ENCODE data around the gene IL20RA. TPM values are rescaled to one million over a fixed set of nuclear protein-coding genes. Genes with fewer than 3 reads are reported as not detected.

The IL20RA gene
- total and polyA plus RNA-seq, 4 donors: 0.17 to 0.65 (median 0.25) TPM; not detected in 1

- no peaks in the 10 kb centered on the region for H3K4me1 ChIP-seq (ENCODE audit: control insufficient read depth in 4 of 4, insufficient read depth in 4 of 4, low read length in 3 of 4)
- DNase-seq (ENCODE audit: low spot score): no peak
- peaks cover 0 to 3% (median 1%) of the 10 kb centered on the region in 4 donors for H3K9me3 ChIP-seq (ENCODE audit: control insufficient read depth in 4 of 4, low read length in 3 of 4)
- no peak overlapping the region for H3K9ac ChIP-seq (ENCODE audit: low read depth in 1 of 2, low read length in 2 of 2)
- H3K4me3 ChIP-seq (ENCODE audit: low read depth in 1 of 3, low read length in 3 of 3): no peak overlapping the region
- TF ChIP-seq JUND (IDR thresholded peaks at IDR 0.05) (no peak), MAX (IDR thresholded peaks at IDR 0.05) (no peak), ATF3 (IDR thresholded peaks at IDR 0.05) (no peak), CTCF (IDR thresholded peaks at IDR 0.05; ENCODE audit: low read depth, low read length, missing input control) (no peak), REST (IDR thresholded peaks at IDR 0.05) (no peak), YY1 (IDR thresholded peaks at IDR 0.05) (no peak), HNF4G (IDR thresholded peaks at IDR 0.05) (no peak), HNF4A (conservative IDR thresholded peaks at IDR 0.05) (no peak), SP1 (IDR thresholded peaks at IDR 0.05) (no peak), NR2F2 (IDR thresholded peaks at IDR 0.05) (no peak), FOXA1 (IDR thresholded peaks at IDR 0.05) (no peak), EGR1 (IDR thresholded peaks at IDR 0.05; ENCODE audit: low read depth in 2 of 2) (no peak)
- WGBS: 72% methylated on average over 2 of the region's 2 CpGs
- no peaks in the 10 kb centered on the region for H3K36me3 ChIP-seq (ENCODE audit: control insufficient read depth in 4 of 4, insufficient read depth in 3 of 4, low read depth in 1 of 4, low read length in 3 of 4)
- peaks cover 0 to 23% (median 8%) of the 10 kb centered on the region in 4 donors for H3K27me3 ChIP-seq (ENCODE audit: control insufficient read depth in 4 of 4, insufficient read depth in 4 of 4, low read length in 3 of 4)
- no peak overlapping the region for H3K27ac ChIP-seq (ENCODE audit: low read depth in 1 of 2, low read length in 2 of 2)
Measured at GRCh38 chr6:137033828-137034227, 10.9 kb downstream of the IL20RA start.

GRCh38 chr6:137031122-137031521 lies 13.6 kb downstream of the IL20RA start:
- Histone ChIP-seq H3K27ac (ENCODE audit: low read depth in 1 of 2, low read length in 2 of 2) (no peak overlapping the region), H3K4me1 (ENCODE audit: control insufficient read depth in 4 of 4, insufficient read depth in 4 of 4, low read length in 3 of 4) (no peaks in the 10 kb centered on the region), H3K27me3 (ENCODE audit: control insufficient read depth in 4 of 4, insufficient read depth in 4 of 4, low read length in 3 of 4) (peaks cover 6 to 21% (median 9%) of the 10 kb centered on the region in 4 donors), H3K4me3 (ENCODE audit: low read depth in 1 of 3, low read length in 3 of 3) (no peak overlapping the region), H3K9me3 (ENCODE audit: control insufficient read depth in 4 of 4, low read length in 3 of 4) (peaks cover 0 to 3% (median 2%) of the 10 kb centered on the region in 4 donors), H3K9ac (ENCODE audit: low read depth in 1 of 2, low read length in 2 of 2) (no peak overlapping the region), H3K36me3 (ENCODE audit: control insufficient read depth in 4 of 4, insufficient read depth in 3 of 4, low read depth in 1 of 4, low read length in 3 of 4) (peaks cover 0 to 1% (median 0%) of the 10 kb centered on the region in 4 donors)
- WGBS: 79% methylated on average over 3 of the region's 3 CpGs
- DNase-seq (ENCODE audit: low spot score): no peak
- TF ChIP-seq EGR1 (IDR thresholded peaks at IDR 0.05; ENCODE audit: low read depth in 2 of 2) (no peak), ZBTB33 (IDR thresholded peaks at IDR 0.05) (no peak), FOXA1 (IDR thresholded peaks at IDR 0.05) (no peak), TAF1 (conservative IDR thresholded peaks at IDR 0.05) (no peak), YY1 (IDR thresholded peaks at IDR 0.05) (no peak), HNF4A (conservative IDR thresholded peaks at IDR 0.05) (no peak), GABPA (IDR thresholded peaks at IDR 0.05 in 1 of 2, conservative IDR thresholded peaks at IDR 0.05 in 1 of 2) (no peak), MAX (IDR thresholded peaks at IDR 0.05) (no peak), REST (IDR thresholded peaks at IDR 0.05) (no peak), RXRA (IDR thresholded peaks at IDR 0.05) (no peak), JUND (IDR thresholded peaks at IDR 0.05) (no peak)

All from liver (tissue), 9 donors.